ENCODE data around the gene ULK4.
"Not testable (repeated sequence)": the region's sequence is repeated elsewhere in the genome, so short reads cannot be mapped to it uniquely, and the experiment has no call there.

ULK4 gene

DNA sequence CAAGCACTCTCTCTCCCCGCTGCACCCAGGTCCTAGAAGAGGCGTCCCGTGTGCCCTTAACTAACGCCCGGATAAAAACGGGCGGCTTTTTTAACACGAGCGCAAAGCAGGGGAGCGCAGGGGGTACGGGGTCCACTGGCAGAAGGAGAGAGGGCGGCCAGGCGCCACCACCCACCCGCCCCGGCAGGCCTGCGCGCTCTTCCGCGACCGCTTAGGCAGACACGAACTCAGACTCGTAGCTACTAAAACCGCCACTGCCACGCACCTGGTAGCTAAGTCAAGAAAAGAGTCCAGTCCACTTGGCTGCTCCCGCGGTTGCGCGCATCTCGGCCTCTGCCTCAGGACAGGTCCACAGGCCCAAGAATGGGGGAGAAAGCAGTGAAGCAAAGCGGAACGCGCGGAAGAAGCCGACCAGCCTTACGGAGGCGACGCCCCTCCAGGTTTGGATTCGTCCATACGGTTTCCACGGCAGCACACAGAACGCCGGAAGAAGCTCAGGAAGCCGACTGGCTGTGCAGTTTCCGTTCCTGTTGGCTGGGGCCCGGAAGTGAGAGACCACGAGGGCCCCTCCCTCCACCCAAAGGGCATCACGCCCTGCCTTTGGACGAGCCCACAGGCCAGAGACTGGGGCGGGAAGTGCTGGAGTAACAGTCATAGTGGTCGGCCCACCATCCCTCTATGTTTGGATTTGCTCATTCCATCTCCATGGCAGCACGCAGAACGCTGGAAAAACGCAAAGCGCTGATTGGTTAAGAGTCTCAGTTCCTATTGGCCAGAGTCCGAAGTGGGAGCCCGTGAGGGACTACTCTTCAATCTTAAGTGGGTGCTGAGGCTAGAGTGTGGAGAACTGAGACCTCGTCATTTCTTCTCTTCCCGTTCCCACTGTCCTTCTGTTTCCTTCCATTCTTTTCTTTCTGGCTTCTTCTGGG is at the start of gene ULK4:
Gene ULK4 (minus strand): TSS at position 353 of the 929 bp plus-strand sequence. CDS start 7,344 bp downstream, outside the sequence.
- DNase-seq = peak; percentile 97

DNA sequence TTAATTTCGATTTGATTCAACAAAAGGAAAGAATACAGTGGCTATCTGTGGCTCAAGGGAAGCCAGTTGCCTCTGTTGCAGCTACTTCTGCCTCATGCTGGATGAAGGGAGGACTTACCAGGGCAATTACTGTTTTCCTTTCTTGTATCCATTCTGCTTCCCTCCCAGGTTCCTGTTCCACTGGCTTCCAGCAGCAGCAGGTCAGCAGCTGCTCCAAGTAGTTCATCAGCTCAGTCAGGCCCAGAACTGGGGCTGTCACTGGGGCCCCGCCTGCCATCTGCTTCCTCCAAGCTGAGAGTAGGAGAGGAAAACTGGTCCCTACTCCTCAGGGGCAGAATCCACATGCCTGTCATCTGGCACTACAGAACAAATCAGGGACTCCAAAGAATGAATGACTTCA is 48.6 kb upstream of the ULK4 start:
- peak; percentile 81 for DNase-seq

DNA sequence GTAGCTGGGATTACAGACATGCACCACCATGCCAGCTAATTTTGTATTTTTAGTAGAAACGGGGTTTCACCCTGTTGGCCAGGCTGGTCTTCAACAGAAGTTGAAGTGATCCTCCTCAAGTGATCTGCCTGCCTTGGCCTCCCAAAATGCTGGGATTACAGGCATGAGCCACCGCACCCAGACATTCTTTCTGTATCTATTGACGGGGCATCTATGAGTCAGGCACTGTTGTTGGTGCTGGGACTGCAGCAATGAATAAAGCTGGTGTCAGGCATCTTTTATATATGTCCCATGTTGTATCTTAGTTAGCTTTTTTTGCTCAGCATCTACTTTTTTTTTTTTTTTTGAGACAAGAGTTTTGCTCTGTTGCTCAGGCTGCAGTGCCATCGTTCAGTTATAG is 47.6 kb upstream of the ULK4 start:
- no peak for DNase-seq

DNA sequence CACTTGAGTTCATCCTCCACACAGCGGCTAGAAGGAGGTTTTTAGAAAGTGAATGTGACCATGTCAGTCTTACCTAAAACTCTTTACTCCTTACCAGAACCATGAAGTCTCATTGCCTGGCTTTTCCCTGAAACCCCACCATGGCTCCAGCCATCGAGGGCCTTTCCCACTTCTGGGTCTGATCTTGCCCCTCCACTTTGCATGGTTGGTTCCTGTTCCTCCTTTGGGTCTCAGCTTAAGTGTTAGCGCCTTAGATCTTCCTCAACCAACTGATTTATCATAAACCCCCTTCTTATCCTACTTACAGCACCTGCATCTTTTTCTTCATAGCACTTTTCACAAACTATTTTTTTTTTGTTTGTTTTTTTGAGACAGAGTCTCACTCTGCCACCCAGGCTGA is 45.9 kb upstream of the ULK4 start:
- no peak for DNase-seq

DNA sequence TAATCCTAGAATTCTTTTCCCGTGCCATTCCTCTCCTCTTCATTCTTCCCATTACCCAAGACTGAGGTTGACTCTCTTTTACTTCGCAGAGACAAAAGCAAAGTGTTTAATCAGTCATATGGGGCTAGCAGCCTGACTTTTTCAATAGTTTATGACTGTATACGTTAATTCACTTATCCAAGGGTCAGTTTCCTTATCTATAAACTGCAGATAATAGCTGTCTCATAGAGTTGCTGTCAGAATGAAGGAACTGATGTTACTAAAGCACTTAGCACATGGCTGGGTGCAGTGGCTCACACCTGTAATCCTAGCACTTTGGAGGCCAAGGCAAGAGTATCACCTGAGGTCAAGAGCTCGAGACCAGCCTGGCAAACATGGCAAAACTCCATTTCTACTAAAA is 43.5 kb upstream of the ULK4 start:
- no peak for DNase-seq

DNA sequence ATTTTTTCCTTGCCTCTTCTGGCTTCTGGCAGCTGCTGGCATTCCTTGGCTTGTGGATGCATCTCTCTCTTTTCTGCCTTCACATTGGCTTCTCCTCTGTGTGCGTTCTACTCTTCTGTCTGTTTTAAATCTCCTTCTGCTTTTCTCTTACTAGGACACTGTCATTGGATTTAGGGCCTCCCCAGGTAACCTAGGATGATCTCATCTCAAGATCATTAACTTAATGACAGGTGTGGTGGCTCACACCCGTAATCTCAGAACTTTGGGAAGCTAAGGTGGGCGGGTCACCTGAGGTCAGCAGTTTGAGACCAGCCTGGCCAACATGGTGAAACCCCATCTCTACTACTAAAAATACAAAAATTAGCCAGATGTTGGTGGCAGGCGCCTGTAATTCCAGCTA is 40.9 kb upstream of the ULK4 start:
- DNase-seq = no peak

DNA sequence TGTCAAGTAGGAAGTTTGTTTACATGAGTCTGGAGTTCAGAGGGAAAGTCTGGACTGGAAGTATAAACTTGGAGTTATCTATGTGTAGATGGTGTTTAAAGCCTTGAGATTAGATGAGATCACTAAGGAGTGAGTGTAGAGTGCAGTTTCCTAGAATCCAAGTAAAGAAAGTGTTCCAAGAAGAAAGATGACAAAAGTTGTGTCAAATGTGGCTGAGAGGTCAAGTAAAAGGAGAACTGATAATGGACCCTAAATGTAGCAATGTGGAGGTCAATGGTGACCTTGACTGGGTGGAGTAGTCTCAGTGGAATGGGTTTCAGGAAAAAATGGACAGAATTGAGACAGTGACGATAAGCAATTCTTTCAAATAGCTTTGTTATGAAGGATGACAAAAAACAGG is 39.9 kb upstream of the ULK4 start:
- DNase-seq = no peak

DNA sequence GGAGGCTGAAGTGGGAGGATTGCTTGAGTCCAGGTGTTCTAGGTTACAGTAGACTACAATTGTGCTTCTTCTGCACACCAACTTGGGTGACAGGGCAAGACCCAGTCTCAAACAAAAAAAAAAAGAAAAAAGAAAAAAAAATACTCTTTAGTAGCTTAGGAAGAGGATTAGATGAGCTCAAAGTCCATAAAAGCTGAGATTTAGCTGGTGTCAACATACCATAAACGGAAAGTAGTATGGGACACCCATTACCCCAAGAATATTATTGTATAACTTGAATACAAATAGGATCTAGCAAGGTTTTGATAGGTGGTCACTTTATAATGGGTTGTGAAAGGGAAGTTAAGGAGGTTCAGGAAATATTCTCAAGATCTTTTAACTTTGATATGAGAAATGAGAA is 38.0 kb upstream of the ULK4 start:
- no peak for DNase-seq

DNA sequence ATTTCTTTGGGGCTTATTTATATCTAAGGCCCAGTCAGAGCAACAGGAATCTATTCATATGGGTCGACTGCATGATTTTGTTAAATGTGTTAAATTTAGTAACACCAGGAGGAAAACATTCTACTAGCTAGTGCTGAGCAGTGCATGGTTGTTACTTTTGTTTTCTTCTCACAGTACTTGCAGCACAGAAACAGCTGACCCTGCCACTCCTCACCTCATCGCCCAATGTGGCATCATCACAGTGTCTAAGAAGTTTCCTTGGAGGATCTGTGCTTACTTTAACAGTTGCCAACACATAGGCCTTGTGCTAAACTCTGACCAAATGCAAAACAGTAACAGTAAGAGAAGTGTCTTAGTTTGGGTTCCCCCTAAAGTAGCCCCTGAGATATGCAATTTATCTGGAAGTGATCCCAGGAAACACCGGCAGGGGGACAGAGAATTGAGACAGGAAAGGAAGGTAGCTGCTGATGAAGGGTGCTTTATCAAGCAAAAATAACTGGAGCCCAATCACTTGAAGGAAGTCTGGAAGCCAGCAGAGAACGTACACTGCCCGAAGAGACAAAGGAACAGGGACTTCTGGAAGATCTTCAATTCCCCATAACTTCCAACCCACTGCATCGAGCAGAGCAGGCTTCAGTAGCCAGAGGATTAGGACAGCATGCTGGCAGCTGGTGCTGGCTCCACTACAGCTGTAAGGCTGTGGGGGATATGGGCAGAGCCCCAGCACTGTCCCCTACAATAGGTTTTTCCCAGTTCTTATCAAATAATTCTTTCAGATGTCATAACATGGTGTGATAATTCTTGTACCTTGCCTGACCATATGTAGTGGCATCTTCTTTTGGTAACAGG is 36.0 kb upstream of the ULK4 start:
- DNase-seq = peak; percentile 14

DNA sequence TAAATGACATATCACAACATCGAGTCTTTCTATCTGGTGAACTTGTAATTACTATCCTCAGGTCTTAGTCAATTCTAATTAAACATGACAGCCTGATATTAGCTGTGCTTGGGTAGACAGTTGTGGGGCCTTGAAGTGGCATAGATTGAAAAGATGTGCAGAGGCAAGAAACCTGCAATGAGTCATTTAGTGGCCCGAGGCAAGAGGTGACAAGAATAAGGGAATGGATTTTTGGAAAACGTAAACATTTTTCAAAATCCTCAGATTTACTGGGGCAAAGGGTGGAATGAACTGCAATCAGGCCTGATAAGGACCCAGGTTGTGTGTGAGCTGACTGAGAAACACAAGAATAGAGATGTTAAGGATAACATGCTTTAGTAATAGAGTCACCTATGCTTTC is 29.5 kb upstream of the ULK4 start:
- DNase-seq = no peak

DNA sequence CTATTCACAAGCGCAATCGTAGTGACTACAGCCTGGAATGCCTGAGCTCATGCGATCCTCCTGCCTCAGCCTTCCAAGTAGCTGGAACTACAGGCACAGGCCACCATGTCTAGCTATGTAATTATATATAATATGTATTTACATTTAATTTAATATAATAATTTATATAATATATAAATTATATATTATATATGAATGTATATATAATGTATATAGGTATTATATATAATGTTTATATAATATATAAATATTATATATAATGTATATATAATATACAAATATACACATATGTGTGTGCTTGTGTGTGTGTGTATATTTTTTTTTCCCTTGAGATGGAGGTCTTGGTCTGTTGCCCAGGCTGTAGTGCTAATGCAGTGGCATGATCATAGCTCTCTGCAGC is 27.6 kb upstream of the ULK4 start:
- DNase-seq = no peak

DNA sequence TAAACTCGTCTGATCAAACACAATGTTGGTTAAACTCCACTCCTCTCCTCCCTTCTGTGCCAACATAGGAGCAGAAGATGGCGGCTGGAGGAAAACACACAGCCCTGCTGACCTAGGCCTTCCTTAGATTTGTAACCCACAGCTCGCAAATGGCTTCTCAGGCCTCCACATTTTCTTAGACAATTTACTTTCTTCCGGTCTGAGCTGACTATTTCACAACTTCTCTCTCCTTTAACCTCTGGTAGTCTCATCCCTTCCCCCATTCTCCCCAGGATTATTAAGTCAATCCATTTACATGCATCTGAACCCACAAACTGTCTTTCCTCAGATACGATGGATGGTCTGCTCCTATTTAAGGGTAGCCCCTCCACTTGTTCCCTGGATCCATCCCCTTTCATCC is 25.7 kb upstream of the ULK4 start:
- DNase-seq = no peak

DNA sequence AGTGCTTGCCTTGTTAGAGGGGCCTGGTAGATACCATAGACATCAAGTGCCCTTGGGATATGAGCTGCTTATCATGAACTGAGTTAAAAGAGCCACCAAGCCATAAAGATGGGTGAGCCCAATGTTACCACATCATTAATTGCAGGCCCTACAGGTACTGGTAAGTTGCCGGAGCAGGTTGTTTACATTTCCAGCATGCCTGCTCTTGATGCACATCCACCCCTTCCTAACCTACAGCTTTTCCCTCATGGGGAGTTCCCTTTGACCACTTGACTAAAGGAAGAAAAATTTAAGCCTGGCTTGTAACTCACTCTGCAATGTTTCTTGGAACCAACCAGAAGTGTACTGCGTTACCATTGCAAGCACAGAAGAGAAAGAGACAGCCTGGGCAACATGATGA is 24.7 kb upstream of the ULK4 start:
- no peak for DNase-seq

DNA sequence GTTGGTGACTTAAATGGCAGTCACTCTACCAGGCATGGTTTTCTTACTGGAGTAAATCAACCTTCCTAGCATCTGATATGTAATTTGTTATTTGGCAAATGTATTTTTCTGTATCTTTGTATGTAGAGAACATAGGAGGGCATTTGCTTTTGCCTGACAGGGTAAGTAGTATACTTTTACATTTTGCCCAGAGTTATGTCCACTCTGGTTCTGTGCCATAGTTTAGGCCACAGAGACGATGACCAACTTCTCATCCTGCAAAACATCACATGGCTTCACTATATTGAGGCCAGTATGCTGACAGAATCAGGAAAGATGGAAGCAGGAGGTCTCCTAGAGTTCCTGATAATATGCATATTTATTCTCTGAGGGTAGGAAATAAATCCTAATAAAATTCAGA is 23.1 kb upstream of the ULK4 start:
- DNase-seq = no peak

DNA sequence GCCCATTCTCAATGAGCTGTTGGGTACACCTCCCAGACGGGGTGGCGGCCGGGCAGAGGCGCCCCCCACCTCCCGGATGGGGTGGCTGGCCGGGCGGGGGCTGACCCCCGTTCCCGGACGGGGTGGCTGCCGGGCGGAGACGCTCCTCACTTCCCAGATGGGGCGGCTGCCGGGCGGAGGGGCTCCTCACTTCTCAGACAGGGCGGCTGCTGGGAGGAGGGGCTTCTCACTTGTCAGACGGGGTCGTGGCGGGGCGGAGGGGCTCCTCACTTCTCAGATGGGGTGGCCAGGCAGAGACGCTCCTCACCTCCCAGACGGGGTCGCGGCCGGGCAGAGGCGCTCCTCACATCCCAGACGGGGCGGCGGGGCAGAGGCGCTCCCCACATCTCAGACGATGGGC is 21.2 kb upstream of the ULK4 start:
- not testable (repeated sequence) for DNase-seq

DNA sequence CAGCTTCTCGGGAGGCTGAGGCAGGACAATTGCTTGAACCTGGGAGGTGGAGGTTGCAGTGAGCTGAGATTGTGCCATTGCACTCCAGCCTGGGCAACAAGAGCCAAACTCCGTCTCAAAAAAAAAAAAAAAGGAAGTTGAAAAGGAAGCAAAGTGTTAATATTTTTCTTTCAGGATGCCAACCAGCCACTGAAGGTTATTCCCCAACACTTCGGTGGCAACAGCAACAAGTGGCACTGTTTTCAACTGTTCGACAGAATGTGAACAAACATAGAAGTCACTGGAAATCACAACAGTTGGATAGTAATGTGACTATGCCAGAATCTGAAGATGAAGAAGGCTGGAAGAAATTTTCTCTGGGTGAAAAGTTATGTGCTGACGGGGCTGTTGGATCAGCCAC is 15.5 kb upstream of the ULK4 start:
- not testable (repeated sequence) for DNase-seq

DNA sequence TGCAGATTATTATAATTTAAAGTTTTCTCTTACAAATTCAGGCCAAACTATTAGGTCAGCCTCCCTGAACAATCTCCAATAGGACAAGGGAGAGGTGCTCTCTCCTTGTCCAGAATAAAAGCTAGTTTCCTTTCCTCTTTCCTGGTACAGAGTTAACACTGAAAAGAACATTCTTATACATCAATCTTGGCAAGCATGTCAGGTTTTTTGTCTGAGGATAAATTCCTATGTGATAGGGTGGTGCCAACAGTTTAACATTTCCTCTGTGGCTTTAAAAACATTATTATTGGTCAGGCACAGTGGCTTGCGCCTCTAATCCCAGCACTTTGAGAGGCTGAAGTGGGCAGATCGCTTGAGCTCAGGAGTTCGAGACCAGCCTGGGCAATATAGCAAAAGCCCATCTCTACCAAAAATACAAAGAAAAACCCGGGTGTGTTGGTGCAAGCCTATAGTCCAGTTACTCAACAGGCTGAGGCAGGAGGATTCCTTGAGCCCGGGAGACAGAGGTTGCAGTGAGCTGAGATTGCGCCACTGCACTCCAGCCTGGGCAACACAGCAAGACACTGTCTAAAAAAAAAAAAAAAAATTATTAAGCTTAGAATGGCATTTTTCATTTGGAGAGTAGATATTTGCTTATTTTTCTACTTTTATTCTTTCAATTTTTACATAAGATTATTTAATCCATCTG is 13.7 kb upstream of the ULK4 start:
- DNase-seq = no peak

DNA sequence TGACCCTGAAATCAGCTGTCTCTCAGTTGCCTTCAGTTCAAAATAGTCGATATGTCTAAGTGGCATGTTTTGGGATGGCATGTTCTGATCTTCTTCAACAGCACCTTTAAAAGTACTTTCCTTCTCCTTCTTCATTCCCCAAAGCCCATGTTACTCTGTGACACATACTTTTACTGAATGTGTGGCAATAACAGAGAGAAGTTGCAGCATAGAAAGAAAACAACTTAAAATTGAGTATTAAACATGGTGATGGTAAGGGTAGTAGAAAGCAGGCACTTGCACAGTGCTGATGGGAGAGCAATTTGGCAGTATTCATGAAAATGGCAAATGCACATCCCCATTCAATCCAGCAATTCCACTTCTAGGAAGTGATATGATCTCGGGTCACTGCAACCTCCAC is 12.3 kb upstream of the ULK4 start:
- DNase-seq = no peak

DNA sequence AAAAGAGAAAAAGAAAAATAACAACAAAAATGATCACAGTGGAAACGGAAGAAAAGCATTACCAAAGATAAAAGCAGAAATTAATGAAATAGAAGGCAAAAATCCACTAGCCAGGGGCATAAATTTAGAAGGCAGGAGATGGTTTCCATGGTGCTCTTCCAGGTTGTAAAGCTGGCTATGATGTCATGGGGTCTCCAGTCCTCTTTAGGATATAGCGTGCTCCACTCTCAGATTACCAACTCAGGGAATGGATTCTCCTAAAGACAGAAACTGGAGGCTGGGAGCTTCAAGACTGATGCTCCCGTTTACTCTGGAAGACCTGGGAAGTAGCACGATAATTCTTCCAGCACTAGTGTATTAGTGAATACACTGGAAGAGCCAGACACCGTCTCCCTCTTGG is 10.9 kb upstream of the ULK4 start:
- DNase-seq = no peak

DNA sequence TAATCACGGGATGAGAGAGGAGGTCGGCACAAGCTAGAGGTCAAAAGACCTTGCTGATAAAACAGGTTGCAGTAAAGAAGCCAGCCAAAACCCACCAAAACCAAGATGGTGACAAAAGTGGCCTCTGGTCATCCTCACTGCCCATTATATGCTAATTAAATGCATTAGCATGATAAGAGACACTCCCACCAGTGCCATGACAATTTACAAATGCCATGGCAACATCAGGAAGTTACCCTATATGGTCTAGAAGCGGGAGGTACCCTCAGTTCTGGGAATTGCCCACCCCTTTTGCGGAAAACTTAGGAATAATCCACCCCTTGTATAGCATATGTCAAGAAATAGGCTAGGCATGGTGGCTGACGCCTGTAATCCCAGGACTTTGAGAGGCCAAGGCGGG is 4.3 kb upstream of the ULK4 start:
- DNase-seq = no peak

DNA sequence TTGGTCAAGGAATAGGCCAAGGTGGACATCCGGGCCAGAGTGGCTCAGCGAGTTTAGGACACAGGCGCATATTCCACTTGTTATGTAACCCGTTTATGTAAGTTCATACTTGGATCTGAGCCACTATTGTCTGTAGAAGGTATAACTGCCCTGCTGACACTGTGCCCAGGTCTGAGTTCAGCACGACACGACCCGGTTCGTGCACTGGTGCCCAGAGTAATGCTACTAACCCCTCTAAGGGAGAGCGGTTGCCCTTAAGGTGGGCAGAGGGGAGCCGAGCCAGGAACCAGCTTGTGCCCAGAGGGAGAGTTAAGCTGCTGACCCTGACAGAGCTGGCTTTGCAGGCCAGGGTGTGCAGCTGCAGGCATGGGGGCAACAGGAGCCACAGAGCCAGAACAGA is 1.9 kb upstream of the ULK4 start:
- no peak for DNase-seq

DNA sequence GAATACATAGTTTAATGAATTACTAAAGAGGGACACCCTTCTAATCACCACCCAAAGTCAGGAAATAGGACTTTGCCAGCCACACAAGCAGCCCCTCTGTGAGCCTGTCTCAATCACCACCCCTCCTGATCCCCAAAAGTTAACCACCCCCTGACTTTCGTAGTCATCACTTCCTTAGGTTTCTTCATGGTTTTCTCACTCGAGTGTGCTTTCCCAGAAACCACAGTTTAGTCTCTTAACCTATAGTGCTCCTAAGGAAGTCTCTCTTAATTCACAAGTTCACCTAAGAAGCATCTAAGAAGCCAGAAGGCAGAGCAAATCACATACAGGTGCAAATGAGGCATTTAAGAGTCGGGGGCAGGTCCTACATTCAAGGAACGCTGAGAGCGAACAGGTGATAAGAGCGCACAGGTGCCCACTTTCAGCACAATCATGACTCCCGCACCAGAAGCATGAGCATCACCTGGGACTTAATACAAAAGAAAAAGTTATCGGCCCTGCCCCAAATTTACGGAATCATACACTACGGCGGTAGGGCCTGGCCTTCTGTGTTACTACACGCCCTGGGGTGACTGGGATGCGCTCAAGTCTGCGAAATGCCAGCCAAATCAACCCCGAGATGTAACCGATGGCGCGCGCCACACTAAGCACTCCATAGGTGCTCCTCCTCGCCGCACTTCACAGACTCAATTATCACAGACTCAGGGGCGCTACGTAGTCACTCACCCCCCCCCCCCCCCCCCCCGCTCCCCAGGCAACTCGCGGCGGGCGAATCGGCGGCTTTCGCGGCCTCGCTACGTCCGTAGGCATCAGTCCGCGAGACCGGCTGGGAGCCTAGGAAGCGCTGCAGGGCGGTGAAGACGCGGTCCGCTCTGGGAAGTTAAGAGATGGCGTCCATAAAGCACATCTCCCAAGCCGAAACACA is 815 bp downstream of the ULK4 start:
- DNase-seq = peak; percentile 58

Measured in NCI-H69 (cell line).